ENCODE measurements around the gene DPP3. TPM values are rescaled to one million over a fixed set of nuclear protein-coding genes. Genes with fewer than 3 reads are reported as not detected.

The DPP3 gene, protein sequence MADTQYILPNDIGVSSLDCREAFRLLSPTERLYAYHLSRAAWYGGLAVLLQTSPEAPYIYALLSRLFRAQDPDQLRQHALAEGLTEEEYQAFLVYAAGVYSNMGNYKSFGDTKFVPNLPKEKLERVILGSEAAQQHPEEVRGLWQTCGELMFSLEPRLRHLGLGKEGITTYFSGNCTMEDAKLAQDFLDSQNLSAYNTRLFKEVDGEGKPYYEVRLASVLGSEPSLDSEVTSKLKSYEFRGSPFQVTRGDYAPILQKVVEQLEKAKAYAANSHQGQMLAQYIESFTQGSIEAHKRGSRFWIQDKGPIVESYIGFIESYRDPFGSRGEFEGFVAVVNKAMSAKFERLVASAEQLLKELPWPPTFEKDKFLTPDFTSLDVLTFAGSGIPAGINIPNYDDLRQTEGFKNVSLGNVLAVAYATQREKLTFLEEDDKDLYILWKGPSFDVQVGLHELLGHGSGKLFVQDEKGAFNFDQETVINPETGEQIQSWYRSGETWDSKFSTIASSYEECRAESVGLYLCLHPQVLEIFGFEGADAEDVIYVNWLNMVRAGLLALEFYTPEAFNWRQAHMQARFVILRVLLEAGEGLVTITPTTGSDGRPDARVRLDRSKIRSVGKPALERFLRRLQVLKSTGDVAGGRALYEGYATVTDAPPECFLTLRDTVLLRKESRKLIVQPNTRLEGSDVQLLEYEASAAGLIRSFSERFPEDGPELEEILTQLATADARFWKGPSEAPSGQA
- 16.1 and 20.1 TPM in 2 replicates for total RNA-seq

DNA sequence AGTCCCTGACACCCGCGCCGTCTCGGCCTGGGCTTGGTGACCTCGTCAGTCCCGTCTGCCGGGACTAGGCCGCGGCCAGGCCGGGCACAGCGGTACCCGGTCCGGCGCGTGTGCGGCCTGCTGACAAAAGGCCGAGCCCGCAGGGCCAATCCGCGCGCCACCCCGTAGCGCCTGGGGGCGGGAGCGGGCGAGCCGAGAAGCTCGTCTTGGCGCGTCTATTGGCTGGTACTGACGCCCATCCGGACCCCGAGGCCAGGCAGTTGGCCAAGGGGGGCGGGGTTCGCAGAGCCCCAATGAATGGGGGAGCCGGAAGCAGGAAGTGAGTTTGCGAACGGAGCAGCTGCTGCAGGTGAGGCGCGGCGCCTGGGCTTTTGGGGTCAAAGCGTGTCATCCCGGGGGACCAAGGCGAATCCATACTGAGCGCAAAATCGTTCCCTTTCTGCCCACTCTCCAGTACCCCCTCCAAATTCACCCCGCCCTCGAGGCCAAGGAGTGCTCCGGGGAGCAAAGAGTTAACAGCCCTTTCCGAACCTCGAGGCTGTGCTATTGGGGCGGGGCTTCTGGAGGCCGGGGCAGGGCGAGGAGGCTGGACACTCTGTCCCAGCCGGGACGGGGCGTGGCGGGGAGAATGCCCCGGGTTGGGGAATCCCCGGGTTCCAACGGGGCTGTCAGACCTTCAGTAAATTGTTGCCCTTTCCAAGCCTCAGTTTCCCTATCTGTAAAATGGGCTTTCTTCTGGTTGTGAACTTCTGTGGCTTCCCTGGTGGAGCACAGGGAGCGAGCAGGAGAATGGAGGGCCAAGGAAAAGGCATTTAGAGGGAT is at the start of gene DPP3:
TSS of gene DPP3 (plus strand) at position 318 of the 822 bp plus-strand sequence. CDS start 1,767 bp downstream, outside the sequence.

DNA sequence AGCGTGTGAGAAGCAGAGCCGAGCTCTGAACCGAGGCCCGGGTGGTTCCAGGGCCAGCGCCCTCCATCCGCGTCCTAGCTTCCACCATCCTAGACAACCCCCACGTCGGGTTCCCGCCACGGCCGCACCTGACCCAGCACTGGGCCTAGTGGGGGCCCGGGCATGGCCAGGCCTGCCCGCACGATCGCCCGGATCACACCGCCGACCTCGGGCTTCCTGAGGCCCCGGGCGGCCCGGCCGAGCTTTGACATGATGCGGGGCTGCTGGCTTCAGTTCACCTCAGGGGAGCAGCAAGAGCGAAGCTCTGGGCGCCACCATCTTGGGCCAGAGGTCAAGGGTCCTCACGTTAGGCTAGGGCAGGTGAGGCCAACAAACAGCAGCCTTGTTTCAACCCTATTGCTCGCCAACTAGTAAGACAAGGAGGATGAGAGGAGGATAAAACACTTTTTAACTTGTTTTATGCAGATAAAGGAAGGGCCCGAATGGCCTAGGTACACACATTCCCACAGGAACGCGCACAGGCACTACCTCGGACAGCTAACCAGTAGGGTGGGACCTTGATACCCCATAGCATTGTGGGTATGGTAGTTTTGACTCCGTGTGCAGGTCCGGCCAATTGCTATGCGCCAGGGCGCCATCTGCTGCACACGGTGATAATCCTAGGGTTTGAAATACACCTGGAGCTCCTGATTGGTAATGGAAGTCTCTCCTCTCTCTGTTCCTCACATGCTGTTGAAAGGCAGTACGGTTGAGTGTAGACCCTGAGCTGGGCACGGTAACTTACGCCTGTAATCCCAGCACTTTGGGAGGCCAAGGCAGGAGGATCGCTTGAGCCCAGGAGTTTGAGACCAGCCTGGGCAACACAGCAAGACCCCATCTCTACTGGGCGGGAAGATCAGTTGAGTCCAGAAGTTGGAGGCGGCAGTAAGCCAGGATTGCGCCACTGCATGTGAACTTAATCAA is 41.4 kb upstream of the DPP3 start, which contains the start of gene MRPL11:
TSS of gene MRPL11 (minus strand) at position 345 of the 963 bp plus-strand sequence. CDS start at position 251, 94 bp downstream.

DNA sequence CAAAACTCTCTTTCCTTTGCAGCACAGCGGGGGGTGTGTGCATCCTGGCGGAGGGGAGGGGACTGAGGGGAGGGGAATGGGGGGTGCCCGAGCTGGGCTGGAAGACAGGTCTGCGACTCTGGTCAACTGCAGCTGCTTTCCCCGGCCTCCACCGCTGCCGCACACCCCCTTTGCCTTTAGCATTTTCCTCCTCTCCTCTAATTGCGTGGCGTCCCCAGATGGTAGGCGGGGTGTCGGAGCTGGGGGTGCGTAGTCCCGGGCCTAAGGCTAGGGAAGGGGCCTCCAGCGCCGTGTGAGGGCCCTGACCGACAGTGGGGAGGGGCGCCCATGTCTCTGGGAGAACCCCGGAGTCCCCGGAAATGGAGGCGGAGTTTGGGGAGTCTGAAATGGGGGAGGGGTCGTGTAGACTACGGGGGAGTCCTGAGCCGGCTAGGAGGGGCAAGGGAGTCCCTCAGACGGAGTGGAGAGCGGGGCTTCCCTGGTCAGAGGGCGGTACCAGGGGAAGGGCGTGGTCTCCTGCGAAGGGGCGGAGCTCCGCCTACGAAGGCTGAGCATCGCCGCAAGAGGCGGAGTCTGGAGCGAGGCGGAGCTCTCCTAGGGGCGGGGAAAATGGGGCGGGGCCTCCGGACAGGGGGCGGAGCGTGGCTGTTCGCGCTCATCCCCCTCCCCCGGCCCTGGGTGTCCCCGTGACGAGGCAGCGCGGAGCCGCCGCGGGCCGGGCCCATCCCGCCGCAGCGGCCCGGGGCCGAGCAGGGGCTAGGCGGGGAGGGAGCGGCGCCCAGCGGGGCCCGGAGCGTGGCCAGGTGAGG is 13.8 kb upstream of the DPP3 start, which contains the start of gene PELI3:
TSS of gene PELI3 (plus strand) at position 681 of the 809 bp plus-strand sequence. CDS start 1,224 bp downstream, outside the sequence.

DNA sequence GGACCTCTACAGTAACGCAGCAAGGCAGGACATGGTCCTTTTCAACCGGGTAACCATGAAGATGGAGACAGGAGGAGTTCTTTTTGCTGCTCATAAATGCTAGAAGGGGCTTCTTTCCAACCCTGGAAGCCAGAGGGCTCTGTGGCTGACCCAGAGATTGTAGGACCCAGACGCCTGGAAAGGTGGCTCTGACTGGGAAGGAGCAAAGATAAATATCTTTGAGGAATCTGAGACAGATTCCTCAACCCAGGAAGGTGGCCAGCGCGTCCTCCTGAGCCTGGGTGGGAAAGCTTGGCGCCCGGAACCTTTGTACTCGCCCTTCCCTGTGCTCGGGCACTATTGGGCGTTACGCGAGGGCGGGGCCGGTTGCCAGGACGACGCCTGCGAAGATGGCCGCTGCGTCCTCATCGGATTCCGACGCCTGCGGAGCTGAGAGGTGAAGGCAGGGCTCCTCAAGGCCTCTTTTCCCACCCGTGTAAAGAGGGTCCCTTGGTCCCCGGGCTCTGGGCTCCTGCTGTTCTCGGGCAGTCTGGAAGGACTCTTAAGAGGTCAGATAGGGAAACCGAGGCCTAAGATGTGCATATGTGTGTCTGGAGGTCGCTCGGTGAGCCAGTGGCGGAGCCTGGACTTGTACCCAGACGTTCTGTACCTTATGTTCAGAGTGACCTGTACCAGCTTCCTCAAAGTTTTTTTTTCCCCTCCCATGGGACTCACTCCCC is 30.2 kb downstream of the DPP3 start, which contains the start of gene BBS1:
TSS of gene BBS1 (plus strand) at position 365 of the 719 bp plus-strand sequence. CDS start at position 390, 25 bp downstream.

DNA sequence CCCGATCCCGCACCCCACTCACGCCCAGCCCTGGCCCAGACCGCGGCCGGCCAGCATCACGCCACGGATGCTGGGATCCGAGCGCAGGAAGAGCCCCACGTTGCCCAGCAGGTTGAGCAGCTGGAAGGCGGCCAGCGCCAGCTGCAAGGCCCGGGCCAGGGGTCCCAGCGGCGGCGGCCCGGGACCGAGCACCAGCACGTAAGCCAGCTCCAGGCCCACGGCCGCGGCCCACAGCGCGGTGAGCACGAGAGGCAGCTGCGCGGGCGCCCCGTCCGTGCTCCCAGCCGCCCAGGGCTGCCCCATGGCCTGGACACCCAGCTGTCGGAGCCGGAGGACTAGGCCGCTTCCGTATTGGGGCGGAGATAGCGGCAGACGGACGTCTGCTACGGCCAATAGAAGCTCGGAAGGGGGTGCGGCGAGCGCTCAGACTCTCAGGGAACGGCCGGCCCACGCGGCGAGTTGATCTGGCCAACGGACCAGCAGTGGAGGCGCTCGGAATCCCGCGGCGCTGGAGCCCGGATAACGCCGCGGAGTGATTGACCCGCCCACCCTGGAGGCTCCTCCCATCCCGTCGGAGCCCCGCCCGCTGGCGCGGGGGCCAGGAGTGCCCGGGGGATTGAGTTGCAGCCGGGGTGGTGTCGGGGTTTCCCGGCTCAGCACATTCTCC is 65.6 kb downstream of the DPP3 start, which contains the start of gene ZDHHC24:
TSS of gene ZDHHC24 (minus strand) at position 348 of the 667 bp plus-strand sequence. CDS start at position 303, 45 bp downstream.

DNA sequence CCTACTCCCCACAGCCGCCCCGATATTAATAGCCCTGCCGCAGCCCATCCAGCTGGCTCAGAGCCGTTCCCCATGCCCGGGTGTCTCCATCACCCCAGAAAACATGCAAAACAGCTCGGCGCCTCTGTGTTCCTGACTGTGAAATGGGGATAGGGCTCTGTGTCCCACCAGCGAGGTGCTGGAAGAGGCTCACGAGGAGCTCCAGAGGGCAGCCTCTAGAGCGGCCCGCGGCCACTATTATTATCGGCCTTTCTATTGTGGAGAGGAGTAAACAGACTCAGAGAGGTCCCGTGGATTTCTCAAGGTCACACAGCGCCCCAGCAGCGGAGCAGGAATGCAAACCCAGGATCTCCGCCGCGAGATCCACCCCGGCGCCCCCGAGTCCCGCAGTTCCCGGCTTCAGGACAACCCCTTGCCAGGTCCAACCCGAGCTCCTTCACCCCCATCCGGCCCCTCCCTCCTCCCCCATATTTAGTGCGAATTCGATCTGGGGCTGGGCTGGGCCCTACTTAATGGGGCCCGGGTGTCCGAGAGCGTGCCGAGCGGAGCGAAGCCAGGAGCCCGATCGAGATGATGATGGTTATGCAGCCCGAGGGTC is 66.2 kb downstream of the DPP3 start, which contains the start of gene ACTN3:
TSS of gene ACTN3 (plus strand) at position 536 of the 598 bp plus-strand sequence. CDS start at position 571, 35 bp downstream.

Other genes with a start within 250 kb of the DPP3 start
- 12.5 and 15.1 TPM in 2 replicates for gene KLC2, start 222.7 kb upstream of the DPP3 start, total RNA-seq
- gene RAB1B, start 211.8 kb upstream of the DPP3 start, total RNA-seq: 93.4 and 96.5 TPM in 2 replicates
- 0.34 TPM in 1 of 2 replicates, not detected in the other for gene CNIH2, start 202.3 kb upstream of the DPP3 start, total RNA-seq
- 98.8 and 111 TPM in 2 replicates for gene YIF1A, start 191.3 kb upstream of the DPP3 start, total RNA-seq
- not detected in 2 replicates for gene TMEM151A, start 188.5 kb upstream of the DPP3 start, total RNA-seq
- gene CD248, start 163.4 kb upstream of the DPP3 start, total RNA-seq: 258 and 278 TPM in 2 replicates
- gene RIN1, start 144.0 kb upstream of the DPP3 start, total RNA-seq: 18.1 and 24.7 TPM in 2 replicates
- gene BRMS1, start 135.3 kb upstream of the DPP3 start, total RNA-seq: 29.3 and 43.7 TPM in 2 replicates
- 28.5 and 35.6 TPM in 2 replicates for gene B4GAT1, start 132.8 kb upstream of the DPP3 start, total RNA-seq
- gene SLC29A2, start 108.7 kb upstream of the DPP3 start, total RNA-seq: 0.20 TPM in 1 of 2 replicates, not detected in the other
- not detected in 2 replicates for gene NPAS4, start 59.4 kb upstream of the DPP3 start, total RNA-seq
- gene MRPL11, start 41.6 kb upstream of the DPP3 start, total RNA-seq: 47.5 and 49.5 TPM in 2 replicates
- 6.8 and 9.0 TPM in 2 replicates for gene PELI3, start 13.5 kb upstream of the DPP3 start, total RNA-seq
- 39.4 and 49.4 TPM in 2 replicates for gene BBS1, start 30.2 kb downstream of the DPP3 start, total RNA-seq
- 17.5 and 19.3 TPM in 2 replicates for gene ZDHHC24, start 65.6 kb downstream of the DPP3 start, total RNA-seq
- gene ACTN3, start 66.5 kb downstream of the DPP3 start, total RNA-seq: 0.06 TPM in 1 of 2 replicates, not detected in the other
- 105 and 122 TPM in 2 replicates for gene CTSF, start 88.2 kb downstream of the DPP3 start, total RNA-seq
- 0.44 and 1.3 TPM in 2 replicates for gene CCDC87, start 112.6 kb downstream of the DPP3 start, total RNA-seq
- 55.0 and 56.5 TPM in 2 replicates for gene CCS, start 112.8 kb downstream of the DPP3 start, total RNA-seq
- 23.3 and 27.1 TPM in 2 replicates for gene RBM14, start 136.2 kb downstream of the DPP3 start, total RNA-seq
- gene RBM4, start 158.3 kb downstream of the DPP3 start, total RNA-seq: 70.0 and 93.0 TPM in 2 replicates
- 14.9 and 16.4 TPM in 2 replicates for gene RBM4B, start 197.5 kb downstream of the DPP3 start, total RNA-seq
- 1.4 and 5.1 TPM in 2 replicates for gene SPTBN2, start 248.8 kb downstream of the DPP3 start, total RNA-seq